Measurements from ENCODE around the gene CABCOCO1. TPM values are rescaled to one million over a fixed set of nuclear protein-coding genes. Genes with fewer than 3 reads are reported as not detected.

The CABCOCO1 gene
- total RNA-seq, 1 experiment from 2014 or later = not detected

DNA sequence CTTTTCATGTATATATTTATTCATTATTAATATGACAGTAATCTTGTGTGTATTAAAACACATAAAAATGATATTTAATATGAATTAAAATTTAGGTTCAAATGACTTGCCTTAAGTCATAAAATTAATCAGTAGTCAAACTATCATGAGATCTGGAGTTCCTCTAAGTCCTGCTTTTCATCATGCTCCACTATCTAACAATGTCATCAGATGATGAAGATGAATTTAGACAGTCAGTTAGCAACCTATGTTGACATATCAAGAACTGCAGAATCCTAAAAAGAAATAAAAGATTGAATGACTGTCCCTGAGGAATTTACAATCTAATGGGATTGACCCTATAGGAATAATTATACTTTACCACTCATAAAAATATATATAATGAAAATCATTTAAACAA is 7.1 kb downstream of the CABCOCO1 start (continued):
- no peak for TF ChIP-seq SP1 (IDR thresholded peaks at IDR 0.05; ENCODE audit: low read depth)

DNA sequence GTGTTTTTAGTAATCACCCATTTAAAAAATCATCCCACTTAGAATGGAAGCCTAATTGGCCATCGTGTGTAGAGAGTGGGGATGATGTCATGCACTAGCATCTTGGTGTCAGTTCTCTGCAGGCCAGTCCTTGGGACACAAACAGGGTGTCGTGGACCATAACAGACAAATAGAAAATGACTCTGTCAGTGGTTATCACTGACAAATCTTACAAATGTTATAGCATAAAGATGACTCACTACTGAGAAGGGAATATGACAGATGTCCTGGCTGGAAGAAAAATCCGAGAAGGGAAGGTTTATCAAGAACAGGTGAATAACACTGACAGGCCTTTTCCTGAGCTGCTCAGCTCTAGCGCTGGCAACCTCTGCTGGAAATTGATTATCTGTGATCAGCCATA is 10.6 kb downstream of the CABCOCO1 start:
- Histone ChIP-seq H3K9ac (ENCODE audit: low read length) (no peak overlapping the region), H3K9me2 (ENCODE audit: insufficient read depth) (no peaks in the 10 kb centered on the region), H3K4me2 (ENCODE audit: low read length) (no peak overlapping the region), H2AFZ (ENCODE audit: low read depth, low read length, poor library complexity, severe bottlenecking) (no peak overlapping the region), H3K36me3 (ENCODE audit: control insufficient read depth in 1 of 2, insufficient read depth in 2 of 2, low read length in 2 of 2) (no peaks in the 10 kb centered on the region), H3K27ac (ENCODE audit: low read depth, low read length) (no peak overlapping the region), H3K4me1 (ENCODE audit: control insufficient read depth in 1 of 2, insufficient read depth in 2 of 2, low read length in 2 of 2) (no peaks in the 10 kb centered on the region), H3K79me2 (ENCODE audit: insufficient read depth, low read length) (no peaks in the 10 kb centered on the region), H3K9me3 (ENCODE audit: control insufficient read depth in 1 of 2, insufficient read depth in 1 of 2, low read depth in 1 of 2, low read length in 2 of 2) (no peaks in the 10 kb centered on the region), H4K20me1 (ENCODE audit: insufficient read depth) (no peaks in the 10 kb centered on the region), H3K4me3 (replicated peaks in 1 of 2; ENCODE audit: low read depth in 1 of 2, low read length in 2 of 2) (no peak overlapping the region), H3K27me3 (ENCODE audit: insufficient read depth, low read length) (no peaks in the 10 kb centered on the region)
- no TSS peak for BruUV-seq (replicated peaks)
- no peak for ATAC-seq
- ChIA-PET POLR2A (no interaction called here), RAD21 (ENCODE audit: low non-redundant PET in 1 of 2, low total read pairs in 2 of 2, uncharacterized antibody in 2 of 2, unreplicated experiment in 2 of 2) (no interaction called here), CTCF (no interaction called here)
- intact Hi-C loops (cut with micrococcal nuclease) = no loop called here
- DNase-seq (ENCODE audit: low read depth, low spot score) = no peak
- TF ChIP-seq SIN3A (IDR thresholded peaks at IDR 0.05; ENCODE audit: low read depth) (no peak), EZH2 (IDR thresholded peaks at IDR 0.05) (no peak), EGR1 (IDR thresholded peaks at IDR 0.05; ENCODE audit: low read depth) (no peak), JUND (IDR thresholded peaks at IDR 0.05) (no peak), POLR2A (IDR thresholded peaks at IDR 0.05; ENCODE audit: borderline replicate concordance, extremely low read depth, insufficient read depth, insufficient read length) (no peak), ZNF274 (IDR thresholded peaks at IDR 0.05; ENCODE audit: low read depth, low read length) (no peak), RAD21 (IDR thresholded peaks at IDR 0.05; ENCODE audit: low read depth) (no peak), EZH2phosphoT487 (IDR thresholded peaks at IDR 0.05; ENCODE audit: borderline replicate concordance) (no peak), YY1 (IDR thresholded peaks at IDR 0.05; ENCODE audit: extremely low read depth, insufficient replicate concordance, low read depth, low read length) (no peak), SP1 (IDR thresholded peaks at IDR 0.05; ENCODE audit: low read depth) (no peak), CEBPB (IDR thresholded peaks at IDR 0.05; ENCODE audit: low read depth) (no peak), CBX3 (IDR thresholded peaks at IDR 0.05; ENCODE audit: low read depth) (no peak), ATF3 (IDR thresholded peaks at IDR 0.05) (no peak)
- TF ChIP-seq, protein P1, sequence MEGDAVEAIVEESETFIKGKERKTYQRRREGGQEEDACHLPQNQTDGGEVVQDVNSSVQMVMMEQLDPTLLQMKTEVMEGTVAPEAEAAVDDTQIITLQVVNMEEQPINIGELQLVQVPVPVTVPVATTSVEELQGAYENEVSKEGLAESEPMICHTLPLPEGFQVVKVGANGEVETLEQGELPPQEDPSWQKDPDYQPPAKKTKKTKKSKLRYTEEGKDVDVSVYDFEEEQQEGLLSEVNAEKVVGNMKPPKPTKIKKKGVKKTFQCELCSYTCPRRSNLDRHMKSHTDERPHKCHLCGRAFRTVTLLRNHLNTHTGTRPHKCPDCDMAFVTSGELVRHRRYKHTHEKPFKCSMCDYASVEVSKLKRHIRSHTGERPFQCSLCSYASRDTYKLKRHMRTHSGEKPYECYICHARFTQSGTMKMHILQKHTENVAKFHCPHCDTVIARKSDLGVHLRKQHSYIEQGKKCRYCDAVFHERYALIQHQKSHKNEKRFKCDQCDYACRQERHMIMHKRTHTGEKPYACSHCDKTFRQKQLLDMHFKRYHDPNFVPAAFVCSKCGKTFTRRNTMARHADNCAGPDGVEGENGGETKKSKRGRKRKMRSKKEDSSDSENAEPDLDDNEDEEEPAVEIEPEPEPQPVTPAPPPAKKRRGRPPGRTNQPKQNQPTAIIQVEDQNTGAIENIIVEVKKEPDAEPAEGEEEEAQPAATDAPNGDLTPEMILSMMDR (IDR thresholded peaks at IDR 0.05 in 2 of 3, conservative IDR thresholded peaks at IDR 0.05 in 1 of 3; ENCODE audit: borderline replicate concordance in 1 of 3, insufficient read depth in 1 of 3, low read depth in 2 of 3, low read length in 2 of 3) = no peak

All from HCT116 (cell line).